HepG2 (cell line): ENCODE data around the gene MTIF2. TPM values are rescaled to one million over a fixed set of nuclear protein-coding genes. Genes with fewer than 3 reads are reported as not detected.

Experiments used
- AGO2 ChIP-seq: fragments of 200-400 bp; formaldehyde crosslinking; optimal IDR thresholded peaks from 2 replicates; pipeline ENCODE3; 2017; ENCODE audit warnings: mild to moderate bottlenecking, low read depth, low read length, moderate library complexity
- ATF7-NPFF ChIP-seq: sonication (generic); formaldehyde crosslinking; IDR thresholded peaks from 2 replicates; pipeline ENCODE4 v1.8.1; 2023; ENCODE audit warnings: mild to moderate bottlenecking, low read depth, missing genetic modification reagents, moderate library complexity
- CBX2 ChIP-seq, 2 experiments: fragments of 200-600 bp in 1 of 2; sonication (generic); formaldehyde crosslinking in 1 of 2; IDR thresholded peaks; 2 replicates each; pipeline versions ENCODE4 v1.7.0 to v1.8.1; 2018 to 2022; ENCODE audit warnings: low read depth in 2 of 2, low read length in 1 of 2, mild to moderate bottlenecking in 1 of 2, missing genetic modification reagents in 1 of 2
- ESRRA ChIP-seq: sonication (generic); formaldehyde crosslinking; IDR thresholded peaks from 2 replicates; pipeline ENCODE4 v1.5.1; 2020; ENCODE audit warnings: mild to moderate bottlenecking, low read depth, missing genetic modification reagents
- HNF4A ChIP-seq: sonication (generic); formaldehyde crosslinking; IDR thresholded peaks from 2 replicates; pipeline ENCODE4 v1.4.0; 2020; ENCODE audit warnings: missing genetic modification reagents
- JUN ChIP-seq: sonication (generic); formaldehyde crosslinking; IDR thresholded peaks from 2 replicates; pipeline ENCODE4 v1.4.0; 2020; ENCODE audit warnings: mild to moderate bottlenecking, missing genetic modification reagents
- NCOA5 ChIP-seq: sonication (generic); formaldehyde crosslinking; IDR thresholded peaks from 2 replicates; pipeline ENCODE4 v1.4.0; 2020; ENCODE audit warnings: missing genetic modification reagents
- NKX3-1 ChIP-seq: sonication (generic); formaldehyde crosslinking; IDR thresholded peaks from 2 replicates; pipeline ENCODE4 v1.5.0; 2020; ENCODE audit warnings: missing genetic modification reagents
- SCMH1 ChIP-seq: sonication (generic); formaldehyde crosslinking; IDR thresholded peaks from 2 replicates; pipeline ENCODE4 v1.9.0; 2021; ENCODE audit warnings: missing genetic modification reagents, mild to moderate bottlenecking, borderline replicate concordance
- STAT5B ChIP-seq: sonication (generic); formaldehyde crosslinking; IDR thresholded peaks from 2 replicates; pipeline ENCODE4 v1.4.0; 2020; ENCODE audit warnings: missing genetic modification reagents
- U2AF2 ChIP-seq: fragments of 200-400 bp; formaldehyde crosslinking; IDR thresholded peaks from 2 replicates; pipeline ENCODE4 v1.6.1; 2017; ENCODE audit warnings: low read depth, mild to moderate bottlenecking, low read length
- ZMYM2 ChIP-seq: sonication (generic); formaldehyde crosslinking; IDR thresholded peaks from 2 replicates; pipeline ENCODE4 v1.8.0; 2022; ENCODE audit warnings: mild to moderate bottlenecking, missing genetic modification reagents
- ZNF17 ChIP-seq: sonication (generic); formaldehyde crosslinking; IDR thresholded peaks from 2 replicates; pipeline ENCODE4 v1.5.0; 2020; ENCODE audit warnings: mild to moderate bottlenecking, missing genetic modification reagents
- ZNF337 ChIP-seq: sonication (generic); formaldehyde crosslinking; IDR thresholded peaks from 2 replicates; pipeline ENCODE4 v1.5.1; 2020; ENCODE audit warnings: missing genetic modification reagents, low read depth, mild to moderate bottlenecking, borderline replicate concordance
- ZNF75D ChIP-seq: sonication (generic); formaldehyde crosslinking; IDR thresholded peaks from 2 replicates; pipeline ENCODE4 v1.8.1; 2023; ENCODE audit warnings: missing genetic modification reagents, mild to moderate bottlenecking, borderline replicate concordance
- polyA plus RNA-seq, 8 experiments: library from polyadenylated mRNA; depleted of rRNA in 3 of 8; stranded (reverse) in 7 of 8; unstranded in 1 of 8; fragments of >200 nt; fragmentation: Illumina TruSeq in 4 of 8; extraction: Trizol in 4 of 8; gene quantifications; 2 replicates each; pipeline versions ENCODE4 v1.2.1 to v1.2.3, GENCODE V29; 2011 to 2016; ENCODE audit warnings: low read depth in 4 of 8, missing spikeins in 1 of 8, mixed read lengths in 1 of 8; ENCODE audit not compliant: insufficient read depth in 1 of 8
- total RNA-seq, 5 experiments: library from RNA; depleted of rRNA; stranded (reverse); fragments of >200 nt; fragmentation: Illumina TruSeq; extraction: Trizol; gene quantifications; 2 replicates each; pipeline ENCODE4 v1.2.3, GENCODE V29; 2016; ENCODE audit warnings: low read depth in 1 of 5
- TF ChIP-seq, protein P1 (sequence below): sonication (generic); IDR thresholded peaks from 2 replicates; pipeline ENCODE4 v1.6.1; 2016; ENCODE audit warnings: low read depth, borderline replicate concordance
- TF ChIP-seq, protein P2 (sequence below): sonication (generic); formaldehyde crosslinking; IDR thresholded peaks from 2 replicates; pipeline ENCODE4 v1.4.0; 2020; ENCODE audit warnings: missing genetic modification reagents
- TF ChIP-seq, protein P3 (sequence below), 2 experiments: fragments of 450-650 bp in 1 of 2; sonication (generic) in 1 of 2; formaldehyde crosslinking; IDR thresholded peaks; 2 replicates each; pipeline versions ENCODE4 v1.5.0 to v1.8.0; 2020 to 2022; ENCODE audit warnings: mild to moderate bottlenecking in 1 of 2, missing genetic modification reagents in 1 of 2
- TF ChIP-seq, protein P4 (sequence below): sonication (generic); formaldehyde crosslinking; IDR thresholded peaks from 2 replicates; pipeline ENCODE4 v1.8.1; 2023; ENCODE audit warnings: mild to moderate bottlenecking, inconsistent platforms, moderate library complexity, missing genetic modification reagents, borderline replicate concordance
- TF ChIP-seq, protein P5 (sequence below): sonication (generic); formaldehyde crosslinking; IDR thresholded peaks from 2 replicates; pipeline ENCODE4; 2020; ENCODE audit warnings: missing genetic modification reagents, mild to moderate bottlenecking, borderline replicate concordance

MTIF2 gene
- total and polyA plus RNA-seq, 2 of the 13 experiments (the other 11 are each of a cell fraction or from before 2014, with no cell fraction given): 32.1 to 92.1 TPM

DNA sequence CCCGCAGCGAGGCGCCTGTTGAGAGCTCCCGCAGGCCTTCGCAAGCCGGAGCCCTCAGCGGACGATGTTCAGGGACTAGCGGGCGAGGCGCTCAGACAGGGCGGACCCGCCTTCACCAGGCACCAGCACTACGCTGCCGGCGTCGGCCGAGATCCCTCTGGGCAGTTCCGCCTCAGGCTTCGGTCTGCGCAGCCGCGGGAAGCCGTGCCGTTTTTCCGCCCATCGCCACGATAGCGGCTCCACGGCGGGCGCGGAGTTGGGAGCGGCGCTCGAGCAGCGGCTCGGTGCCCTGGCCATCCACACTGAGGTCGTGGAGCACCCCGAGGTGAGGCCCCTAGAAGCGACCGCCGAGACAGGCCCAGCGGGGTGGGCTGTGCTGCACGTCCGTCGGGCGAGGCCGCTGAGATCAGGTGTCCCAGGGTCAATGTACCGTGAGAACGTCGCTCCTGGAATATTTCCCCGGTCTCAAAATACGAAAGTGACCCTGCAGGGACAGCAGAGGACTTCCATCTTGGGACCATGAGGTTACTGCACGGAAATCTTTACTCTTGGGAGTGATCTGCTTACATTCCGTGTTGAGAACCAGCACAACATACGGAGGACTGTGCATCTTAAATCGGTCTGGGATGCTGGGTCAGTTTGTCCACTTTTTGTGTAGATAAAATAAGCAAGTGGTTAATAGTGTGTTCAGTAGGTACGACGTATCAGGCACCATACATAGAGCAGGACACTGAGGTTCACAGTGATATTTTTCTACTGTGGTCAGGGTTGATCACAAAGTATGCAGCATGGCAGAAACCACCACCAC lies 13.3 kb upstream of the MTIF2 start (continued):
- TF ChIP-seq ZNF337 (peak; percentile 83; the same call in 1 of the 2 replicates), SCMH1 (CRISPR knock-in tag) (no peak), NCOA5 (no peak), ZNF17 (no peak), ZNF75D (CRISPR knock-in tag) (0 out of 2 replicates have a peak, but pooled peaks have one; percentile 75), NKX3-1 (CRISPR knock-in tag) (peak; percentile 55; the same call in 1 of the 2 replicates), HNF4A (CRISPR knock-in tag) (peak; percentile 58), ATF7-NPFF (CRISPR knock-in tag) (peak; percentile 98), U2AF2 (no peak; the same call in 1 of the 2 replicates), STAT5B (CRISPR knock-in tag) (peak; percentile 97), AGO2 (peak; percentile 99), ZMYM2 (peak; percentile 78; the same call in 1 of the 2 replicates), CBX2 (IDR thresholded peaks at IDR 0.05; ENCODE audit: low read depth, low read length) (no peak), CBX2 (CRISPR knock-in tag; IDR thresholded peaks at IDR 0.05; ENCODE audit: low read depth) (no peak; the same call in 1 of the 2 replicates), ESRRA (0 out of 2 replicates have a peak, but pooled peaks have one; percentile 57), JUN (CRISPR knock-in tag) (no peak)
- TF ChIP-seq, protein P1, sequence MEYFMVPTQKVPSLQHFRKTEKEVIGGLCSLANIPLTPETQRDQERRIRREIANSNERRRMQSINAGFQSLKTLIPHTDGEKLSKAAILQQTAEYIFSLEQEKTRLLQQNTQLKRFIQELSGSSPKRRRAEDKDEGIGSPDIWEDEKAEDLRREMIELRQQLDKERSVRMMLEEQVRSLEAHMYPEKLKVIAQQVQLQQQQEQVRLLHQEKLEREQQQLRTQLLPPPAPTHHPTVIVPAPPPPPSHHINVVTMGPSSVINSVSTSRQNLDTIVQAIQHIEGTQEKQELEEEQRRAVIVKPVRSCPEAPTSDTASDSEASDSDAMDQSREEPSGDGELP: peak; percentile 46; the same call in 1 of the 2 replicates
- TF ChIP-seq, protein P2, sequence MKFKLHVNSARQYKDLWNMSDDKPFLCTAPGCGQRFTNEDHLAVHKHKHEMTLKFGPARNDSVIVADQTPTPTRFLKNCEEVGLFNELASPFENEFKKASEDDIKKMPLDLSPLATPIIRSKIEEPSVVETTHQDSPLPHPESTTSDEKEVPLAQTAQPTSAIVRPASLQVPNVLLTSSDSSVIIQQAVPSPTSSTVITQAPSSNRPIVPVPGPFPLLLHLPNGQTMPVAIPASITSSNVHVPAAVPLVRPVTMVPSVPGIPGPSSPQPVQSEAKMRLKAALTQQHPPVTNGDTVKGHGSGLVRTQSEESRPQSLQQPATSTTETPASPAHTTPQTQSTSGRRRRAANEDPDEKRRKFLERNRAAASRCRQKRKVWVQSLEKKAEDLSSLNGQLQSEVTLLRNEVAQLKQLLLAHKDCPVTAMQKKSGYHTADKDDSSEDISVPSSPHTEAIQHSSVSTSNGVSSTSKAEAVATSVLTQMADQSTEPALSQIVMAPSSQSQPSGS (CRISPR knock-in tag): no peak; the same call in 1 of the 2 replicates
- TF ChIP-seq, protein P3, sequence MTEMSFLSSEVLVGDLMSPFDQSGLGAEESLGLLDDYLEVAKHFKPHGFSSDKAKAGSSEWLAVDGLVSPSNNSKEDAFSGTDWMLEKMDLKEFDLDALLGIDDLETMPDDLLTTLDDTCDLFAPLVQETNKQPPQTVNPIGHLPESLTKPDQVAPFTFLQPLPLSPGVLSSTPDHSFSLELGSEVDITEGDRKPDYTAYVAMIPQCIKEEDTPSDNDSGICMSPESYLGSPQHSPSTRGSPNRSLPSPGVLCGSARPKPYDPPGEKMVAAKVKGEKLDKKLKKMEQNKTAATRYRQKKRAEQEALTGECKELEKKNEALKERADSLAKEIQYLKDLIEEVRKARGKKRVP (CRISPR knock-in tag; IDR thresholded peaks at IDR 0.05): 0 out of 4 replicates have a peak, but pooled peaks of 1 of the 2 experiments have one; percentile 30
- TF ChIP-seq, protein P4, sequence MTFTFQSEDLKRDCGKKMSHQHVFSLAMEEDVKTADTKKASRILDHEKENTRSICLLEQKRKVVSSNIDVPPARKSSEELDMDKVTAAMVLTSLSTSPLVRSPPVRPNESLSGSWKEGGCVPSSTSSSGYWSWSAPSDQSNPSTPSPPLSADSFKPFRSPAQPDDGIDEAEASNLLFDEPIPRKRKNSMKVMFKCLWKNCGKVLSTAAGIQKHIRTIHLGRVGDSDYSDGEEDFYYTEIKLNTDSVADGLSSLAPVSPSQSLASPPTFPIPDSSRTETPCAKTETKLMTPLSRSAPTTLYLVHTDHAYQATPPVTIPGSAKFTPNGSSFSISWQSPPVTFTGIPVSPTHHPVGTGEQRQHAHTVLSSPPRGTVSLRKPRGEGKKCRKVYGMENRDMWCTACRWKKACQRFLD: peak; percentile 89; the same call in 1 of the 2 replicates
- TF ChIP-seq, protein P5, sequence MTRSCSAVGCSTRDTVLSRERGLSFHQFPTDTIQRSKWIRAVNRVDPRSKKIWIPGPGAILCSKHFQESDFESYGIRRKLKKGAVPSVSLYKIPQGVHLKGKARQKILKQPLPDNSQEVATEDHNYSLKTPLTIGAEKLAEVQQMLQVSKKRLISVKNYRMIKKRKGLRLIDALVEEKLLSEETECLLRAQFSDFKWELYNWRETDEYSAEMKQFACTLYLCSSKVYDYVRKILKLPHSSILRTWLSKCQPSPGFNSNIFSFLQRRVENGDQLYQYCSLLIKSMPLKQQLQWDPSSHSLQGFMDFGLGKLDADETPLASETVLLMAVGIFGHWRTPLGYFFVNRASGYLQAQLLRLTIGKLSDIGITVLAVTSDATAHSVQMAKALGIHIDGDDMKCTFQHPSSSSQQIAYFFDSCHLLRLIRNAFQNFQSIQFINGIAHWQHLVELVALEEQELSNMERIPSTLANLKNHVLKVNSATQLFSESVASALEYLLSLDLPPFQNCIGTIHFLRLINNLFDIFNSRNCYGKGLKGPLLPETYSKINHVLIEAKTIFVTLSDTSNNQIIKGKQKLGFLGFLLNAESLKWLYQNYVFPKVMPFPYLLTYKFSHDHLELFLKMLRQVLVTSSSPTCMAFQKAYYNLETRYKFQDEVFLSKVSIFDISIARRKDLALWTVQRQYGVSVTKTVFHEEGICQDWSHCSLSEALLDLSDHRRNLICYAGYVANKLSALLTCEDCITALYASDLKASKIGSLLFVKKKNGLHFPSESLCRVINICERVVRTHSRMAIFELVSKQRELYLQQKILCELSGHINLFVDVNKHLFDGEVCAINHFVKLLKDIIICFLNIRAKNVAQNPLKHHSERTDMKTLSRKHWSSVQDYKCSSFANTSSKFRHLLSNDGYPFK (CRISPR knock-in tag): peak; percentile 84
